Measurements from ENCODE around the gene TMEM243.

- TF ChIP-seq, protein P1, sequence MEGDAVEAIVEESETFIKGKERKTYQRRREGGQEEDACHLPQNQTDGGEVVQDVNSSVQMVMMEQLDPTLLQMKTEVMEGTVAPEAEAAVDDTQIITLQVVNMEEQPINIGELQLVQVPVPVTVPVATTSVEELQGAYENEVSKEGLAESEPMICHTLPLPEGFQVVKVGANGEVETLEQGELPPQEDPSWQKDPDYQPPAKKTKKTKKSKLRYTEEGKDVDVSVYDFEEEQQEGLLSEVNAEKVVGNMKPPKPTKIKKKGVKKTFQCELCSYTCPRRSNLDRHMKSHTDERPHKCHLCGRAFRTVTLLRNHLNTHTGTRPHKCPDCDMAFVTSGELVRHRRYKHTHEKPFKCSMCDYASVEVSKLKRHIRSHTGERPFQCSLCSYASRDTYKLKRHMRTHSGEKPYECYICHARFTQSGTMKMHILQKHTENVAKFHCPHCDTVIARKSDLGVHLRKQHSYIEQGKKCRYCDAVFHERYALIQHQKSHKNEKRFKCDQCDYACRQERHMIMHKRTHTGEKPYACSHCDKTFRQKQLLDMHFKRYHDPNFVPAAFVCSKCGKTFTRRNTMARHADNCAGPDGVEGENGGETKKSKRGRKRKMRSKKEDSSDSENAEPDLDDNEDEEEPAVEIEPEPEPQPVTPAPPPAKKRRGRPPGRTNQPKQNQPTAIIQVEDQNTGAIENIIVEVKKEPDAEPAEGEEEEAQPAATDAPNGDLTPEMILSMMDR (IDR thresholded peaks at IDR 0.05), result no peak
- TF ChIP-seq, protein P2, sequence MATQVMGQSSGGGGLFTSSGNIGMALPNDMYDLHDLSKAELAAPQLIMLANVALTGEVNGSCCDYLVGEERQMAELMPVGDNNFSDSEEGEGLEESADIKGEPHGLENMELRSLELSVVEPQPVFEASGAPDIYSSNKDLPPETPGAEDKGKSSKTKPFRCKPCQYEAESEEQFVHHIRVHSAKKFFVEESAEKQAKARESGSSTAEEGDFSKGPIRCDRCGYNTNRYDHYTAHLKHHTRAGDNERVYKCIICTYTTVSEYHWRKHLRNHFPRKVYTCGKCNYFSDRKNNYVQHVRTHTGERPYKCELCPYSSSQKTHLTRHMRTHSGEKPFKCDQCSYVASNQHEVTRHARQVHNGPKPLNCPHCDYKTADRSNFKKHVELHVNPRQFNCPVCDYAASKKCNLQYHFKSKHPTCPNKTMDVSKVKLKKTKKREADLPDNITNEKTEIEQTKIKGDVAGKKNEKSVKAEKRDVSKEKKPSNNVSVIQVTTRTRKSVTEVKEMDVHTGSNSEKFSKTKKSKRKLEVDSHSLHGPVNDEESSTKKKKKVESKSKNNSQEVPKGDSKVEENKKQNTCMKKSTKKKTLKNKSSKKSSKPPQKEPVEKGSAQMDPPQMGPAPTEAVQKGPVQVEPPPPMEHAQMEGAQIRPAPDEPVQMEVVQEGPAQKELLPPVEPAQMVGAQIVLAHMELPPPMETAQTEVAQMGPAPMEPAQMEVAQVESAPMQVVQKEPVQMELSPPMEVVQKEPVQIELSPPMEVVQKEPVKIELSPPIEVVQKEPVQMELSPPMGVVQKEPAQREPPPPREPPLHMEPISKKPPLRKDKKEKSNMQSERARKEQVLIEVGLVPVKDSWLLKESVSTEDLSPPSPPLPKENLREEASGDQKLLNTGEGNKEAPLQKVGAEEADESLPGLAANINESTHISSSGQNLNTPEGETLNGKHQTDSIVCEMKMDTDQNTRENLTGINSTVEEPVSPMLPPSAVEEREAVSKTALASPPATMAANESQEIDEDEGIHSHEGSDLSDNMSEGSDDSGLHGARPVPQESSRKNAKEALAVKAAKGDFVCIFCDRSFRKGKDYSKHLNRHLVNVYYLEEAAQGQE (IDR thresholded peaks at IDR 0.05; ENCODE audit: insufficient read depth in 1 of 2, low read depth in 2 of 2, low read length in 1 of 2), result no peak
- no peak for TF ChIP-seq POLR2AphosphoS5 (IDR thresholded peaks at IDR 0.05; ENCODE audit: low read depth, low read length)
Observed at GRCh38 chr7:87223666-87224065, 4.1 kb upstream of the TMEM243 start.
